ENCODE results near the gene SH3BGRL.
A peak's percentile ranks its signal among the peaks of the same experiment; 100 is the strongest.
"Not testable (repeated sequence)": the region's sequence is repeated elsewhere in the genome, so short reads cannot be mapped to it uniquely, and the experiment has no call there.

The SH3BGRL gene

DNA sequence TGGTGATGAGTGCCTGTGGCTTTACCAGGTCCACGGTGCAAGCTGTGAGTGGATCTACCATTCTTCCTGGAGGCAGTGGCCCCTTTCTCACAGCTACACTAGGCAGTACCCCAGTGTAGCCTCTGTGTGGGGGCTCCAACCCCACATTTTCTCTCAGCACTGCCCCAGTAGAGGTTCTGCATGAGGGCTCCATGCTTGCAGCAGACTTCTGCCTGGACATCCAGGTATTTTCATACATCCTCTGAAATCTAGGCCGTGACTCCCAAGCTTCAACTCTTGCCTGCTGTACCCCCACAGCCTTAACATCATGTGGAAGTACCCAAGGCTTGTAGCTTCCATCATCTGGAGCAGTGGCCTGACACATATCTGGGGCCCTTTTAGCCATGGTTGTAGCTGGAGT is 90.1 kb downstream of the SH3BGRL start:
- TF ChIP-seq Cebpa-rat (IDR thresholded peaks at IDR 0.05), result no peak
- Histone ChIP-seq H3K4me2 (no peak overlapping the region), H4K20me1 (no peaks in the 10 kb centered on the region), H3K9ac (no peak overlapping the region), H3K4me3 (peak overlapping the region; percentile 20; the same call in 1 of the 2 replicates), H3K36me3 (peaks cover 60% of the 10 kb centered on the region), H3K4me1 (no peaks in the 10 kb centered on the region), H3K9me3 (peaks cover 73% of the 10 kb centered on the region), H3K27ac (no peak overlapping the region), H3K27me3 (peaks cover 9% of the 10 kb centered on the region; the same call in 1 of the 2 replicates)

DNA sequence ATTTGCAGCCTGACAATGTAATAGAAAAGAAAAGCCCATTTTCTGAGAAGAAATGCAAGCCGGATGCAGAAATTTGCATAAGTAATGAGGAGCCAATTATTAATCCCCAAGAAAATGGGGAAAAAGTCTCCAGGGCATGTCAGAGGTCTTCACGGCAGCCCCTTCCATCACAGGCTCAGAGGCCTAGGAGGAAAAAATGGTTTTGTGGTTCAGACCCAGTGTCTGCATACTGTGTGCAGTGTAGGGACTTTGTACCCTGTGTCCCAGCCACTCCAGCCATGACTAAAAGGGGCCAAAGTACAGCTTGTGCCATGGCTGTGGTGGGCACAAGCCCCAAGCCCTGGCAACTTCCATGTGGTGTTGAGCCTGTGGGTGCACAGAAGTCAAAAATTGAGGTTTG is 92.2 kb downstream of the SH3BGRL start:
- Histone ChIP-seq H3K4me3 (0 out of 2 replicates have a peak overlapping the region, but pooled peaks have one; percentile 4), H3K27me3 (peaks cover 18% of the 10 kb centered on the region; the same call in 1 of the 2 replicates), H3K4me1 (no peaks in the 10 kb centered on the region), H3K9ac (no peak overlapping the region), H3K27ac (no peak overlapping the region), H3K36me3 (peaks cover 60% of the 10 kb centered on the region), H4K20me1 (no peaks in the 10 kb centered on the region), H3K9me3 (peaks cover 64% of the 10 kb centered on the region), H3K4me2 (no peak overlapping the region)
- no peak for TF ChIP-seq Cebpa-rat (IDR thresholded peaks at IDR 0.05)

DNA sequence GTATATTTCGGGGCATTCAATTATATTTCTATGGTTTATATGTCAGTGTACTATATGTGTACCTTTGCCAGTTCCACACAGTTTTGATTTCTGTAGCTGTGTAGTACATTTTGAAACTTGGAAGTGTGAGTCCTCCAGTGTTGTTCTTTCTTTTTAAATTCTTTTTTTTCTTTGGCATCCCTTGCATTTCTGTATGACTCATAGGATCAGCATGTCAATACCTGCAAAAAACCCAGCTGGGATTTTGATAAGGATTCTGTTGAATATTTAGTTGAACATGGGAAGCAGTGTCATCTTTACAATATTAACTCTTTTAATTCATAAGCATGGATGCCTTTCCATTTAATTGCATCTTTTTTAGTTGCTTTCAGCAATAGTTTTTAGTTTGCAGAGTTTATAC is 100.0 kb downstream of the SH3BGRL start:
- H3K4me2 ChIP-seq, result no peak overlapping the region
- no peak overlapping the region for H3K27ac ChIP-seq
- no peak for TF ChIP-seq Cebpa-rat (IDR thresholded peaks at IDR 0.05)
- H4K20me1 ChIP-seq, result no peaks in the 10 kb centered on the region
- no peaks in the 10 kb centered on the region for H3K9me3 ChIP-seq
- H3K9ac ChIP-seq, result no peak overlapping the region
- H3K4me3 ChIP-seq, result no peak overlapping the region
- H3K27me3 ChIP-seq, result peaks cover 38% of the 10 kb centered on the region
- no peaks in the 10 kb centered on the region for H3K36me3 ChIP-seq
- H3K4me1 ChIP-seq, result no peaks in the 10 kb centered on the region

DNA sequence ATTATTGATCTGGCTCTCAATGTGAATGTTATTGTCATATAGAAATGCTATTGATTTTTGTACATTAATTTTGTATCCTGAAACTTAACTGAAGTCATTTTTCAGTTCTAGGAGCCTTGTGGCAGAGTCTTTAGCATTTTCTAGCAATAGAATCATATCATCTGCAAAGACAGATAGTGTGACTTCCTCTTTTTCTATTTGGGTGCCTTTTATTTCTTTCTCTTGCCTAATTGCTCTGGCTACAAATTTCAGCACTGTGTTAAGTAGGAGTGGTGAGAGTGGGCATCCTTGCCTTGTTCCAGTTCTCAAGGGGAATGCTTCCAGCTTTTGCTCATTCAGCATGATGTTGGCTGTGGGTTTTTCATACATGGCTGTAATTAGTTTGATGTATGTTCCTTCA is 102.7 kb downstream of the SH3BGRL start:
- Histone ChIP-seq H3K4me2 (no peak overlapping the region), H3K9ac (no peak overlapping the region)

DNA sequence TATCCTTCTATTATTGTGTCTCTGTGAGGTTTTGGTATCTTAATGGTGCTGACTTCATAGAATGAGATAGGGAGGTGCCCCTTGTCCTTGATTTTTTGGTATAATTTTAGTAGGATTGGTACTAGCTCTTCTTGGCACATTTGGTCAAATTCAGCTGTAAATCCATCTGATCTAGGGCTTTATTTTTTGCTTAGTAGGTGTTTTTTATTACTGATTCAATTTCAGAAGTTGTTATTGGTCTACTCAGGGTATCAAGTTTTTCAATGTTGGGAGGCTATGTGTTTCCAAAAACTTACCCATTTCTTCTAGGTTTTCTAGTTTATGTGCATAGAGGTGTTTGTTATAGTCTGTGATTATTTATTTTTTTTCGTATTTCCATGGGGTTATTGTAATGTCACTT is 103.3 kb downstream of the SH3BGRL start:
- H3K4me3 ChIP-seq, result no peak overlapping the region
- no peak overlapping the region for H3K4me2 ChIP-seq
- peaks cover 4% of the 10 kb centered on the region; the same call in 1 of the 2 replicates for H3K4me1 ChIP-seq
- no peaks in the 10 kb centered on the region for H3K36me3 ChIP-seq
- H3K9me3 ChIP-seq, result no peaks in the 10 kb centered on the region
- H4K20me1 ChIP-seq, result no peaks in the 10 kb centered on the region; the same call in 1 of the 2 replicates
- H3K9ac ChIP-seq, result no peak overlapping the region
- no peak for TF ChIP-seq Cebpa-rat (IDR thresholded peaks at IDR 0.05)
- H3K27ac ChIP-seq, result no peak overlapping the region
- H3K27me3 ChIP-seq, result peaks cover 32% of the 10 kb centered on the region

More for the DNA sequence above, 102.7 kb downstream of the SH3BGRL start:
- Histone ChIP-seq H3K27ac (no peak overlapping the region), H3K9me3 (no peaks in the 10 kb centered on the region), H3K4me3 (no peak overlapping the region), H3K36me3 (no peaks in the 10 kb centered on the region), H3K4me1 (peaks cover 4% of the 10 kb centered on the region; the same call in 1 of the 2 replicates), H4K20me1 (no peaks in the 10 kb centered on the region; the same call in 1 of the 2 replicates), H3K27me3 (peaks cover 38% of the 10 kb centered on the region)
- TF ChIP-seq Cebpa-rat (IDR thresholded peaks at IDR 0.05), result no peak

DNA sequence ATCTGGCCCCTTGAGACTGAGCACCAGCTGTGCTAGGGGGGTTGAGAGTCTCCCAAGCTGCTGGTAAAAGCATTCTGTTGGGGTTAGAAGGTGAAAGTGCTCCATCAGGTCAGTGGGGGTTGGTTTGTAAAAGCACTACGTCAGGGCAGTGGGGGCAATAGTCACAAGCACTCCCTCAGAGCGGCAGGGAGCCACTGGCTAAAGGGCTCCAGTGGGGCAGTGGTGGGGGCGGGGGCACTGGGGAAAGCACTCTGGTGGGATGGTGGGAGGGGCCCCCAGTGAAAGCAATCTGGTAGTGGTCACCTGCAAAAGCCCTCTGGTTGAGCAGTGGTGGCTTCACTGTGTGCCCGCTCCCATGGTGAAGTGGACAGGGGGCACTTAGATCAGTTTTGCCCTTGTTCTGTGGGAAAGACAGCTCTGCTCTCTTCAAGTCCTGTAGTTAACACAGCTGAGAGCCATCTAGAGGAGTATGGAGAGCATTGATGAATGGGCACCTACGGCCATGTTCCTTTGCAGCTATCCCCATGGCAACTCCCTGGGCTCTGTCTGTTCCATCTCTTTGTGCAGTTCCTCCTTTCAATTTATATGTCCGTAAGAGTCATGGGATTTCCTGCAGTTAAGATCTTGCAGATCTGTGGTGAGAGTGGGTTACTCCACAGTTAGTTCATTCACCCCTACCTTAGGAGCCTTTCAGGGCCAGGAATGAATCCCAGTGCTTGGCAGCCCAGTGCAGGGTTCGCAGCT is 106.4 kb downstream of the SH3BGRL start:
- no peaks in the 10 kb centered on the region for H3K36me3 ChIP-seq
- no peak for TF ChIP-seq Cebpa-rat (IDR thresholded peaks at IDR 0.05)
- peaks cover 4% of the 10 kb centered on the region; the same call in 1 of the 2 replicates for H3K4me1 ChIP-seq
- H3K27ac ChIP-seq, result no peak overlapping the region
- H3K27me3 ChIP-seq, result peaks cover 32% of the 10 kb centered on the region
- no peaks in the 10 kb centered on the region for H3K9me3 ChIP-seq
- H3K9ac ChIP-seq, result no peak overlapping the region
- H3K4me2 ChIP-seq, result no peak overlapping the region
- H4K20me1 ChIP-seq, result no peaks in the 10 kb centered on the region; the same call in 1 of the 2 replicates
- no peak overlapping the region for H3K4me3 ChIP-seq

DNA sequence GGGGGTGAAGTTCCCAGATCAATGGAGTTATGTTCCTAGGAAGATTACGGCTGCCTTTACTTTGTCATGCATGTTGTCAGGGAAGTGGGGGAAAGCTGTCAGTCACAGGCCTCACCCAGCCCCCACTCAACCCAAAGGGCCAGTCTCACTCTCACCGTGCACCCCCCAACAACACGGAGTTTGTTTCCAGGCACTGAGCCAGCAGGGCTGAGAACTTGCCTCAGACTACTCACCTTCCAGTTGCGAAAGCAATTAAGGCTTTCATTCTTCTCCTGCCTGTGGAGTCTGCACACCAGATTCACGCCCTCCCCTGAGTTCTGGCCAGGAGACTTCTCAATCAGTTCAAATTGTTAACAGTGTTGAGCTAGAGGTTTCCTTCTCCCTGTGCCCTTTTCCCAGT is 114.3 kb downstream of the SH3BGRL start:
- H3K4me2 ChIP-seq, result no peak overlapping the region
- H3K9ac ChIP-seq, result no peak overlapping the region
- peaks cover 49% of the 10 kb centered on the region for H3K27me3 ChIP-seq
- H3K4me1 ChIP-seq, result no peaks in the 10 kb centered on the region
- H3K27ac ChIP-seq, result no peak overlapping the region
- H3K9me3 ChIP-seq, result peaks cover 15% of the 10 kb centered on the region; the same call in 1 of the 2 replicates
- no peak overlapping the region for H3K4me3 ChIP-seq
- H4K20me1 ChIP-seq, result no peaks in the 10 kb centered on the region
- no peak for TF ChIP-seq Cebpa-rat (IDR thresholded peaks at IDR 0.05)
- H3K36me3 ChIP-seq, result no peaks in the 10 kb centered on the region

DNA sequence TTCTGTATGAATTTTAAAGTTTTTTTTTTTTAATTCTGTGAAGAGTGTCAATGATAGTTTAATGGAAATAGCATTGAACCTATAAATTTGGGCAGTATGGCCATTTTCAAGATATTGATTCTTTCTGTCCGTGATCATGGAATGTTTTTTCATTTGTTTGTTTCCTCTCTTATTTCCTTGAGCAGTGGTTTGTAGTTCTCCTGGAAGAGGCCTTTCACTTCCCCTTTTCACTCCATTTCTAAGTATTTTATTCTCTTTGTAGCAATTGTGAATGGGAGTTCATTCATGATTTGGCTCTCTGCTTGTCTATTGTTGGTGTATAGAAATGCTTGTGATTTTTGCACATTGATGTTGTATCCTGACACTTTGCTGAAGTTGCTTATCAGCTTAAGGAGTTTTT is 129.8 kb downstream of the SH3BGRL start:
- H4K20me1 ChIP-seq, H3K4me2 ChIP-seq, H3K36me3 ChIP-seq, H3K4me1 ChIP-seq, H3K9ac ChIP-seq, H3K27ac ChIP-seq, H3K9me3 ChIP-seq, H3K4me3 ChIP-seq: not testable (repeated sequence)
- H3K27me3 ChIP-seq, result peaks cover 91% of the 10 kb centered on the region

DNA sequence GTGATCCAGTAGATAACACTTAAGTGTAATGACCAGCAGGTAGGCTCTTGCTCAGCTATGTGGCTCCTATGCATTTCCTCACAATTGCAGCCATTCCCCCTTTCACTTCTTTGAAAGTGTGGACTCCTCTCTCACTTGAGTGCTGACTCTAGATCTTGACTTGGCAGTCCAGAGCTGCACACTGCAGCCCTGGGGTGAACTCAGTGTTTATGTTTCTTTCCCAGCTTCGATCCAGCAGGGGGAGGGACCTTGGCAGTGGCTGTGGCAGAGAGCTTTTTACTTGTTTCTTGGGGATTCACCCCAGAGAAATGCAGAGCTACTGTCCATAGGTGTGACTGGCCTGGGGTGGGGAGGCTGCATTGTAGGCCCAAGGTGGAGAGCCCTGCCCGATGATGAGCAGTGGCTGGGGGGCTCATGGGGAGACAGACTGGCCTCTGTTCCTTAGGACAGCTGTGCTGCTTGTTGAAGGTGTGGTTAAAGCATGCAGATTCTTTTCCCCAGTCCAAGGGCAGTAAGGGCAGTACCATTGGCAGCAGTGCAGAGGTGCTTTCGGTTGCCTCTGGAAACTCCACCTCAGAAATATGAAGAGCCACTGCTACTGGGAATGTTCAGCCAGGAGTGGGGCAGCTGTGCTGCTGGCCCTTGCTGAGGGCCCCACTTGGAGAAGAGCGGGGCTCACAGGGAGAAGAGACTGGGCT is 134.7 kb downstream of the SH3BGRL start:
- Histone ChIP-seq H3K4me1 (no peaks in the 10 kb centered on the region), H4K20me1 (peaks cover 4% of the 10 kb centered on the region; the same call in 1 of the 2 replicates), H3K4me2 (no peak overlapping the region), H3K9me3 (no peaks in the 10 kb centered on the region), H3K27ac (no peak overlapping the region), H3K27me3 (peaks cover 59% of the 10 kb centered on the region), H3K9ac (no peak overlapping the region), H3K36me3 (no peaks in the 10 kb centered on the region), H3K4me3 (no peak overlapping the region)
- no peak for TF ChIP-seq Cebpa-rat (IDR thresholded peaks at IDR 0.05)

DNA sequence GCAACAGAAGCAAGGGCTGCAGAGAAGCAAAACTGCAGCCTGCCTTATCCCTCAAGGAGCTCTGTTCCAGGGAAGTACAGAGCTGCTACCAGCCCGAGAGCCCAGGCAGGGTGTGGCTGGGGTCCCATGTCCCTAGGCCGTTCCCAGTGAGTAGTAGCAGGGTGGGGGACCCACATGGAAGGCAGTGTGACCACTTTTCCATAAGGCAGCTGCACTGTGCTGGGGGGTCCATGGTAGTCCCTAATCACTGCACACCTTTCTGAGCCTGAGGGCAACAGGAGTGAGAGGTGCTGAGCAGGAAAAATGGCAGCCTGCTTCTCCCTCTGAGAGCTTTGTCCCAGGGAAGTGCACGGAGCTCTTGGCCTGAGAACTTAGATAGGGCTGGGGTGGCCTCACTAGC is 135.9 kb downstream of the SH3BGRL start:
- H3K4me2 ChIP-seq, result no peak overlapping the region
- no peaks in the 10 kb centered on the region for H3K4me1 ChIP-seq
- peaks cover 4% of the 10 kb centered on the region; the same call in 1 of the 2 replicates for H4K20me1 ChIP-seq
- no peak overlapping the region for H3K9ac ChIP-seq
- H3K27ac ChIP-seq, result no peak overlapping the region
- no peaks in the 10 kb centered on the region for H3K36me3 ChIP-seq
- H3K9me3 ChIP-seq, result no peaks in the 10 kb centered on the region
- peaks cover 47% of the 10 kb centered on the region for H3K27me3 ChIP-seq
- no peak overlapping the region for H3K4me3 ChIP-seq
- TF ChIP-seq Cebpa-rat (IDR thresholded peaks at IDR 0.05), result no peak

Measured in BLaER1 (cell line).